GM23248 (cell line): ENCODE data around the gene TMEM51.

Experiments used
- EZH2 ChIP-seq: fragments of 200-600 bp; sonication (generic); IDR thresholded peaks from 2 replicates; pipeline ENCODE4 v1.6.1; 2018; ENCODE audit warnings: antibody characterized with exemption, mild to moderate bottlenecking; ENCODE audit not compliant: insufficient read depth, poor library complexity, severe bottlenecking
- EZH2phosphoT487 ChIP-seq: fragments of 200-600 bp; sonication (generic); IDR thresholded peaks from 2 replicates; pipeline ENCODE4 v1.6.1; 2018; ENCODE audit warnings: antibody characterized with exemption, moderate library complexity, mild to moderate bottlenecking, low read depth; ENCODE audit not compliant: insufficient read depth

DNA sequence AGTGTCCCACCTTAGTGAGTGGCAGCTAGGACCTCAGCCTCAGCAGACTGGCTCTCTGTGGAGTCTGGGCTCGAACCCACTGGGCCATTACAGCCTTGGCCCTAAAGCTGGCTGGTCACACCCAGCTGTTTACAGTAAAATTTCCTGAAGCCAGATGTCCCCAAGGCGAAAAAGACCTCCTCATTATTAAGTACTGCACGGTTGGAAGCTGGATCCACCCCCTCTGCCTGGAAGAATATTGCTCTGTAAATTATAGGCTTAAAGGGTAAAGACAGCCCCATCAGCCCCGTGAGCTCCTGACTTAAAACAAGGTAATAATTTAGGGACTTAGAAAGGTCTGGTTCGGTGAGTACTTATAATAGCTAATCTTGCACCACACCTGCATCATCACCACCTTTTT, 30.3 kb upstream of the TMEM51 start:
- TF ChIP-seq EZH2 (no peak), EZH2phosphoT487 (no peak)
